Thyroid gland (tissue), 4 donors: ENCODE measurements around the gene KIAA1210. TPM values are rescaled to one million over a fixed set of nuclear protein-coding genes. Genes with fewer than 3 reads are reported as not detected.

Experiments used
- DNase-seq, 2 donors: peaks; one replicate each; pipeline ENCODE4 v3.0.0-alpha.2; 2019
- H3K27ac ChIP-seq, 3 donors: fragments of 200-600 bp; sonication (generic); 1 replicate in 2 of 3; 2 replicates in 1 of 3; pipeline ENCODE4 v1.5.1; 2016 to 2019; ENCODE audit warnings: mild to moderate bottlenecking in 1 of 3, moderate library complexity in 1 of 3
- H3K27me3 ChIP-seq: fragments of 200-600 bp; sonication (generic); one replicate; pipeline ENCODE4 v1.5.1; 2019
- H3K36me3 ChIP-seq, 2 donors: fragments of 200-600 bp; sonication (generic); one replicate each; pipeline ENCODE4 v1.5.1; 2016 to 2019
- H3K4me1 ChIP-seq, 2 donors: fragments of 200-600 bp; sonication (generic); one replicate each; pipeline ENCODE4 v1.5.1; 2017 to 2019
- H3K4me3 ChIP-seq, 3 donors: fragments of 200-600 bp; sonication (generic); replicated peaks in 1 of 3; 1 replicate in 2 of 3; 2 replicates in 1 of 3; pipeline ENCODE4 v1.5.1; 2016; ENCODE audit warnings: mild to moderate bottlenecking in 1 of 3
- H3K9me3 ChIP-seq: fragments of 200-600 bp; sonication (generic); one replicate; pipeline ENCODE4 v1.5.1; 2017
- POLR2A ChIP-seq, 2 donors: fragments of 450-650 bp; IDR thresholded peaks; one replicate each; pipeline ENCODE4 v1.6.1; 2017; ENCODE audit warnings: antibody characterized with exemption in 2 of 2, mild to moderate bottlenecking in 2 of 2, moderate library complexity in 1 of 2
- WGBS, 2 donors: methylation state at CpG; one replicate each; pipeline ENCODE4 v1.1.5; 2017; 5-methylcytosine and 5-hydroxymethylcytosine counted together
- intact Hi-C: fragments of 100-400 bp; cut with DNase I; formaldehyde crosslinking; loops from one replicate; pipeline ENCODE4 v1.15.1; 2023
- total RNA-seq, 4 donors: library from RNA; depleted of rRNA; stranded (reverse); fragments of >200 nt; gene quantifications; one replicate each; pipeline ENCODE4 v1.2.3, GENCODE V29; 2016
- TF ChIP-seq, protein P1 (sequence below), 6 experiments: fragments of 200-600 bp in 3 of 6; fragments of 450-650 bp in 3 of 6; sonication (generic) in 3 of 6; IDR thresholded peaks; one replicate each; pipeline ENCODE4 v1.5.1; 2016 to 2019; ENCODE audit warnings: antibody characterized with exemption in 6 of 6, mild to moderate bottlenecking in 2 of 6, inconsistent platforms in 1 of 6, moderate library complexity in 1 of 6

Gene KIAA1210
- total RNA-seq, 4 donors from 2014 or later: 0.08 to 0.94 (median 0.33) TPM; not detected in 1

DNA sequence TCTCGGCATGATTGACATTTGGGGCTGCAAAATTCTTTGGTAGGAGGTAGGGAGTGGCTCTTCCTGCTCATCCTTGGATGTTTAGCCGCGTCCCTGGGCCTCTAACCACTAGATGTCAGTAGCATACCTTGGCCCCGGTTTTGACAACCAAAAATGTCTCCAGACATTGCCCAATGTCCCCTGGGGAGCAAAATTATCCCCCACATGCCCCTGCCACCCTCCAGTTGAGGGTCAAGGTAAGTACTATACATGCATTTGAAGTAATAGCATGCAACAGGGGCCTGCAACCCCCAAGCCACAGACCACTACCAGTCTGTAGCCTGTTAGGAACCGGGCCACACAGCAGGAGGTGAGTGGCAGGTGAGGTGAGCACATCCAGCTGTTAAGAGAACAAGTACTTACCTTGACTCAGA, 17.6 kb upstream of the KIAA1210 start:
- no peak overlapping the region for H3K4me3 ChIP-seq
- H3K27me3 ChIP-seq: no peaks in the 10 kb centered on the region
- H3K36me3 ChIP-seq: no peaks in the 10 kb centered on the region
- 43 to 46% methylated on average over 2 to 4 of the region's 5 CpGs for WGBS, 2 donors
- DNase-seq: no peak
- H3K27ac ChIP-seq: no peak overlapping the region
- TF ChIP-seq, protein P1, sequence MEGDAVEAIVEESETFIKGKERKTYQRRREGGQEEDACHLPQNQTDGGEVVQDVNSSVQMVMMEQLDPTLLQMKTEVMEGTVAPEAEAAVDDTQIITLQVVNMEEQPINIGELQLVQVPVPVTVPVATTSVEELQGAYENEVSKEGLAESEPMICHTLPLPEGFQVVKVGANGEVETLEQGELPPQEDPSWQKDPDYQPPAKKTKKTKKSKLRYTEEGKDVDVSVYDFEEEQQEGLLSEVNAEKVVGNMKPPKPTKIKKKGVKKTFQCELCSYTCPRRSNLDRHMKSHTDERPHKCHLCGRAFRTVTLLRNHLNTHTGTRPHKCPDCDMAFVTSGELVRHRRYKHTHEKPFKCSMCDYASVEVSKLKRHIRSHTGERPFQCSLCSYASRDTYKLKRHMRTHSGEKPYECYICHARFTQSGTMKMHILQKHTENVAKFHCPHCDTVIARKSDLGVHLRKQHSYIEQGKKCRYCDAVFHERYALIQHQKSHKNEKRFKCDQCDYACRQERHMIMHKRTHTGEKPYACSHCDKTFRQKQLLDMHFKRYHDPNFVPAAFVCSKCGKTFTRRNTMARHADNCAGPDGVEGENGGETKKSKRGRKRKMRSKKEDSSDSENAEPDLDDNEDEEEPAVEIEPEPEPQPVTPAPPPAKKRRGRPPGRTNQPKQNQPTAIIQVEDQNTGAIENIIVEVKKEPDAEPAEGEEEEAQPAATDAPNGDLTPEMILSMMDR (IDR thresholded peaks at IDR 0.05): peak in 2 of 6 experiments; percentile 15 to 21
- TF ChIP-seq POLR2A (IDR thresholded peaks at IDR 0.05): no peak
- no peaks in the 10 kb centered on the region for H3K4me1 ChIP-seq
- intact Hi-C loops: no loop called here
- H3K9me3 ChIP-seq: no peaks in the 10 kb centered on the region

DNA sequence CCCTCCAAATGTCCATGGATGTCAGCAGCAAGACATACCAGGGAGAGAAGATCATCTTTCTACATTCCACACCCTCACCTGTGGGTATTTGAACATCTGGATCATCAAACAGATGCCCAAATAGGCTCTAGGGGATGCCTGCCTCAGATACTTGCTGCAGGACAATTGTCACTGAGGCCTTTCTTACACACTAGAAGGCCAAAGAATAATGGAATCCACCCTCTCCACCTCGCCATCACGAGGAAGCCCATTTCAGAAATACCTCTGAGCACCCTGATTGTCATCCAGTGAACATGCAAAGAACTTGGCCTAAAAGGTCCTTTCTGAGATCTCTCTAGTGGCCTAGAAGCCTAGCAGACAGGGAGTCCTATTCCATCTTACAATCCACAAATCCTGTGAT, 6.9 kb upstream of the KIAA1210 start:
- TF ChIP-seq, protein P1 (IDR thresholded peaks at IDR 0.05): no peak
- TF ChIP-seq POLR2A (IDR thresholded peaks at IDR 0.05): no peak
- WGBS, 2 donors: 33 to 50% methylated on average over 2 of the region's 2 CpGs

GRCh38 chrX:119132961-119133360, 5.3 kb upstream of the KIAA1210 start:
- no peaks in the 10 kb centered on the region for H3K27me3 ChIP-seq
- H3K27ac ChIP-seq: no peak overlapping the region
- 78 to 98% methylated on average over 4 to 5 of the region's 5 CpGs for WGBS, 2 donors
- no peak overlapping the region for H3K4me3 ChIP-seq
- TF ChIP-seq POLR2A (IDR thresholded peaks at IDR 0.05): no peak
- TF ChIP-seq, protein P1 (IDR thresholded peaks at IDR 0.05): no peak
- DNase-seq: no peak
- no peaks in the 10 kb centered on the region for H3K9me3 ChIP-seq
- no peaks in the 10 kb centered on the region for H3K4me1 ChIP-seq
- H3K36me3 ChIP-seq: no peaks in the 10 kb centered on the region
- intact Hi-C loops: no loop called here

More for the DNA sequence above, 6.9 kb upstream of the KIAA1210 start:
- Histone ChIP-seq H3K27me3 (no peaks in the 10 kb centered on the region), H3K4me3 (no peak overlapping the region), H3K36me3 (no peaks in the 10 kb centered on the region), H3K9me3 (no peaks in the 10 kb centered on the region), H3K4me1 (no peaks in the 10 kb centered on the region), H3K27ac (no peak overlapping the region)
- DNase-seq: no peak
- intact Hi-C loops: no loop called here

DNA sequence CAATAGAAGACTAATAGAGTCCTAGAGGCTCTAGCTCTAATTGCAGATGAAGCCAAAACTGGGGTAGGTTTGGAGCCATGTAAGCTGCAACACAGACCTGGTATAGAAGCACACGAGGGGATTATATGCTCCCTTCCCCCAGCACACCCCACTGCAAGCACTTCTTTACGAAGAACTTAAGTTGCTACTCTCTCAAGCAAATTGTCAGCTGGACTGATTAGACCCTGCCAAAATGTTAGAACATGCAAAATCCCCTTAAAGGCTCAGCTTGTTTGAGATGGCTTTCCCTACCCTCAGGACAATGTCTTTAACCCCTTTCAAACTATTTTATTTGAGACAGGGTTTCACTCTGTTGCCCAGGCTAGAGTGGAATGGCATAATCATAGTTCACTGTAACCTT, 4.7 kb upstream of the KIAA1210 start:
- intact Hi-C loops: no loop called here
- H3K36me3 ChIP-seq: no peaks in the 10 kb centered on the region
- no peak overlapping the region for H3K27ac ChIP-seq
- no peak overlapping the region for H3K4me3 ChIP-seq
- TF ChIP-seq POLR2A (IDR thresholded peaks at IDR 0.05): no peak
- TF ChIP-seq, protein P1 (IDR thresholded peaks at IDR 0.05): no peak
- no peak for DNase-seq
- H3K27me3 ChIP-seq: no peaks in the 10 kb centered on the region
- H3K4me1 ChIP-seq: no peaks in the 10 kb centered on the region
- H3K9me3 ChIP-seq: no peaks in the 10 kb centered on the region
- WGBS, 2 donors: 50 to 61% methylated on average over 2 of the region's 2 CpGs

DNA sequence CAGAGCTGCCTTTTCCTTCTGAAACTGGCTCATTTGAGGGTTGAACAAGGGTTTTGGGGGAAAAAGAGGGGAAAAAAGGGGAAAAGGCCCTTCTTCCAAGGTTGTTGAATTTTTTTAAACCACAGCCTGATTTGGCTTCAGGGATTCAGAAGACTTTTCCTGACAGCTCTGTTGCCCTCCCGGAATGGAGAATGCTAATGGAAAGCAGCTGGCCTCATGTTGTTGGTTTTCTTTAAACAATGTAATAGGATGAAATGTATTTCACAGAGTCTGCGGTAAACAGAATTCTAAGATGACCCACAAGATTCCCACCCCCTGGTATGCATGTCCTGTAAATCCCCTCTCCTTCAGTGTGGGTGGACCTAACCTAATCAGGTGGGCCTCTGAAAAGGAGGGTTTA, 3.3 kb upstream of the KIAA1210 start:
- Histone ChIP-seq H3K4me3 (no peak overlapping the region), H3K36me3 (no peaks in the 10 kb centered on the region), H3K4me1 (no peaks in the 10 kb centered on the region), H3K27me3 (no peaks in the 10 kb centered on the region), H3K9me3 (no peaks in the 10 kb centered on the region), H3K27ac (no peak overlapping the region)
- WGBS, 2 donors: 96 to 100% methylated on average over 2 of the region's 2 CpGs
- no peak for TF ChIP-seq POLR2A (IDR thresholded peaks at IDR 0.05)
- TF ChIP-seq, protein P1 (IDR thresholded peaks at IDR 0.05): no peak
- DNase-seq: no peak
- intact Hi-C loops: no loop called here
